Measurements from ENCODE around the gene MTMR2.

- TF ChIP-seq CTCF (IDR thresholded peaks at IDR 0.05) (no peak), POLR2A (IDR thresholded peaks at IDR 0.05) (no peak)
Observed at GRCh38 chr11:95853138-95853537, 70.8 kb downstream of the MTMR2 start.
